ENCODE data around the gene CTSV. TPM values are rescaled to one million over a fixed set of nuclear protein-coding genes. Genes with fewer than 3 reads are reported as not detected.

CTSV gene
- total and polyA plus RNA-seq, 2 experiments from 2014 or later, result 102 to 107 TPM

Other genes with a start within 250 kb of the CTSV start
- 7.0 and 10.7 TPM in 2 replicates for gene ZNF782, start 184.6 kb downstream of the CTSV start, total RNA-seq
- 3.5 and 4.0 TPM in 2 replicates for gene ZNF782, start 184.6 kb downstream of the CTSV start, polyA plus RNA-seq
- gene NUTM2G, start 110.3 kb downstream of the CTSV start, total RNA-seq, result 0.13 and 0.32 TPM in 2 replicates
- 0.35 and 0.36 TPM in 2 replicates for gene NUTM2G, start 110.3 kb downstream of the CTSV start, polyA plus RNA-seq

Data from hepatocyte (in vitro differentiated cells).